H9 (cell line): ENCODE measurements around the gene TM4SF20. TPM values are rescaled to one million over a fixed set of nuclear protein-coding genes. Genes with fewer than 3 reads are reported as not detected.

Experiments
- DNase-seq: peaks from one replicate; pipeline ENCODE4 v3.0.0-alpha.2; 2017
- H2AFZ ChIP-seq: one replicate; pipeline ENCODE4 v1.6.1; 2013; ENCODE audit warnings: mild to moderate bottlenecking, low read length, control low read depth, moderate library complexity
- H2AK5ac ChIP-seq: 2 replicates; pipeline ENCODE4 v1.6.1; 2013; ENCODE audit warnings: low read length, control low read depth, mixed read lengths; ENCODE audit not compliant: insufficient read length
- H2BK120ac ChIP-seq: one replicate; pipeline ENCODE4 v1.6.1; 2013; ENCODE audit warnings: low read depth, mild to moderate bottlenecking, low read length, control low read depth, inconsistent platforms; ENCODE audit not compliant: poor library complexity, severe bottlenecking
- H2BK12ac ChIP-seq: 2 replicates; pipeline ENCODE4 v1.6.1; 2013; ENCODE audit warnings: low read length, control low read depth, mixed read lengths, low read depth; ENCODE audit not compliant: insufficient read length
- H2BK15ac ChIP-seq: 2 replicates; pipeline ENCODE4 v1.6.1; 2013; ENCODE audit warnings: low read depth, low read length, control low read depth
- H2BK20ac ChIP-seq: one replicate; pipeline ENCODE4 v1.6.1; 2013; ENCODE audit warnings: low read depth, mild to moderate bottlenecking, low read length, control low read depth, inconsistent platforms; ENCODE audit not compliant: poor library complexity, severe bottlenecking
- H2BK5ac ChIP-seq: 2 replicates; pipeline ENCODE4 v1.6.1; 2013; ENCODE audit warnings: low read length, control low read depth, mixed read lengths; ENCODE audit not compliant: insufficient read length
- H3K14ac ChIP-seq: 2 replicates; pipeline ENCODE4 v1.6.1; 2013; ENCODE audit warnings: low read length, control low read depth; ENCODE audit not compliant: insufficient read depth
- H3K18ac ChIP-seq: 2 replicates; pipeline ENCODE4 v1.6.1; 2013; ENCODE audit warnings: low read depth, mild to moderate bottlenecking, mixed read lengths, low read length, control low read depth; ENCODE audit not compliant: insufficient read length
- H3K23ac ChIP-seq: 2 replicates; pipeline ENCODE4 v1.6.1; 2013; ENCODE audit warnings: low read length, control low read depth, mixed read lengths, low read depth; ENCODE audit not compliant: insufficient read length
- H3K23me2 ChIP-seq: 2 replicates; pipeline ENCODE4 v1.6.1; 2013; ENCODE audit warnings: low read depth, mild to moderate bottlenecking, mixed read lengths, low read length, control low read depth; ENCODE audit not compliant: insufficient read length, poor library complexity, severe bottlenecking
- H3K27ac ChIP-seq: 2 replicates; pipeline ENCODE4 v1.5.1; 2013; ENCODE audit warnings: low read length, control low read depth, mixed read lengths, low read depth; ENCODE audit not compliant: insufficient read length
- H3K27me3 ChIP-seq: 2 replicates; pipeline ENCODE4 v1.6.1; 2013; ENCODE audit warnings: low read length, control low read depth, inconsistent platforms; ENCODE audit not compliant: insufficient read depth
- H3K4ac ChIP-seq: 2 replicates; pipeline ENCODE4 v1.6.1; 2013; ENCODE audit warnings: low read depth, mild to moderate bottlenecking, control low read depth, inconsistent platforms, low read length, moderate library complexity
- H3K4me1 ChIP-seq: 2 replicates; pipeline ENCODE4 v1.6.1; 2013; ENCODE audit warnings: low read length, control low read depth, inconsistent platforms; ENCODE audit not compliant: insufficient read depth
- H3K4me2 ChIP-seq: 2 replicates; pipeline ENCODE4 v1.6.1; 2013; ENCODE audit warnings: low read length, control low read depth, mixed read lengths; ENCODE audit not compliant: insufficient read length, insufficient read depth
- H3K56ac ChIP-seq: 2 replicates; pipeline ENCODE4 v1.6.1; 2013; ENCODE audit warnings: low read depth, mild to moderate bottlenecking, mixed read lengths, low read length, control low read depth; ENCODE audit not compliant: insufficient read length
- H3K79me1 ChIP-seq: 2 replicates; pipeline ENCODE4 v1.6.1; 2013; ENCODE audit warnings: low read depth, mild to moderate bottlenecking, moderate library complexity, low read length, control low read depth, inconsistent platforms; ENCODE audit not compliant: insufficient read depth, poor library complexity, severe bottlenecking
- H3K79me2 ChIP-seq: 2 replicates; pipeline ENCODE4 v1.6.1; 2013; ENCODE audit warnings: low read length, control low read depth, inconsistent platforms; ENCODE audit not compliant: insufficient read depth
- H3K9ac ChIP-seq: 2 replicates; pipeline ENCODE4 v1.6.1; 2013; ENCODE audit warnings: low read length, control low read depth, mixed read lengths; ENCODE audit not compliant: insufficient read length; ENCODE audit errors: extremely low read depth
- H3K9me3 ChIP-seq: one replicate; pipeline ENCODE4 v1.6.1; 2013; ENCODE audit warnings: low read depth, low read length, inconsistent platforms; ENCODE audit not compliant: control insufficient read depth
- H3T11ph ChIP-seq: one replicate; pipeline ENCODE4 v1.6.1; 2013; ENCODE audit warnings: mild to moderate bottlenecking, low read length, control low read depth, inconsistent platforms
- H4K20me1 ChIP-seq: one replicate; pipeline ENCODE4 v1.6.1; 2013; ENCODE audit not compliant: control insufficient read depth, insufficient read length, insufficient read depth
- H4K5ac ChIP-seq: 2 replicates; pipeline ENCODE4 v1.6.1; 2013; ENCODE audit warnings: low read depth, mild to moderate bottlenecking, mixed read lengths, low read length, control low read depth; ENCODE audit not compliant: insufficient read length
- H4K8ac ChIP-seq: replicated peaks from 2 replicates; pipeline ENCODE4 v1.6.1; 2013; ENCODE audit warnings: low read length, control low read depth, mixed read lengths, low read depth; ENCODE audit not compliant: insufficient read length
- H4K91ac ChIP-seq: 2 replicates; pipeline ENCODE4 v1.6.1; 2013; ENCODE audit warnings: low read depth, mild to moderate bottlenecking, moderate library complexity, mixed read lengths, low read length, control low read depth; ENCODE audit not compliant: insufficient read length
- H3K27ac Mint-ChIP-seq, 3 experiments: 2 replicates in 2 of 3; 3 replicates in 1 of 3; pipeline ENCODE4 v1.8.0; 2020 to 2021; ENCODE audit warnings: mixed read lengths in 3 of 3, mild to moderate bottlenecking in 1 of 3, moderate library complexity in 1 of 3
- H3K27me3 Mint-ChIP-seq: 2 replicates; pipeline ENCODE4 v1.8.0; 2021; ENCODE audit warnings: low read depth, mild to moderate bottlenecking, moderate library complexity, mixed read lengths
- H3K36me3 Mint-ChIP-seq, 3 experiments: 2 replicates in 2 of 3; 3 replicates in 1 of 3; pipeline ENCODE4 v1.8.0; 2020 to 2021; ENCODE audit warnings: low read depth in 3 of 3, mixed read lengths in 3 of 3; ENCODE audit not compliant: insufficient read depth in 1 of 3
- H3K4me1 Mint-ChIP-seq, 2 experiments: 2 replicates each; pipeline ENCODE4 v1.8.0; 2020; ENCODE audit warnings: mixed read lengths in 2 of 2
- H3K4me3 Mint-ChIP-seq, 2 experiments: 2 replicates in 1 of 2; 3 replicates in 1 of 2; pipeline ENCODE4 v1.8.0; 2020 to 2021; ENCODE audit warnings: mild to moderate bottlenecking in 2 of 2, mixed read lengths in 2 of 2, moderate library complexity in 1 of 2
- H3K9me3 Mint-ChIP-seq, 2 experiments: 2 replicates in 1 of 2; 3 replicates in 1 of 2; pipeline ENCODE4 v1.8.0; 2020; ENCODE audit warnings: mild to moderate bottlenecking in 2 of 2, mixed read lengths in 2 of 2, moderate library complexity in 1 of 2
- WGBS: extraction: QIAGEN DNeasy Blood & Tissue Kit; methylation state at CpG from one replicate; pipeline ENCODE4 v1.1.7; 2013; ENCODE audit warnings: missing lambda C conversion rate, low lambda C conversion rate, mixed read lengths; ENCODE audit not compliant: insufficient read length; ENCODE audit errors: extremely low coverage; 5-methylcytosine and 5-hydroxymethylcytosine counted together
- total RNA-seq: library from RNA; stranded (reverse); gene quantifications from 2 replicates; pipeline ENCODE4 v1.2.1, GENCODE V29; 2021
- TF ChIP-seq, protein P1 (sequence below): fragments of 200-600 bp; sonication (generic); conservative IDR thresholded peaks from 3 replicates; pipeline ENCODE4 v1.8.0; 2021; ENCODE audit warnings: antibody characterized with exemption, mild to moderate bottlenecking

TM4SF20 gene
- total RNA-seq, 1 experiment from 2014 or later = not detected

DNA sequence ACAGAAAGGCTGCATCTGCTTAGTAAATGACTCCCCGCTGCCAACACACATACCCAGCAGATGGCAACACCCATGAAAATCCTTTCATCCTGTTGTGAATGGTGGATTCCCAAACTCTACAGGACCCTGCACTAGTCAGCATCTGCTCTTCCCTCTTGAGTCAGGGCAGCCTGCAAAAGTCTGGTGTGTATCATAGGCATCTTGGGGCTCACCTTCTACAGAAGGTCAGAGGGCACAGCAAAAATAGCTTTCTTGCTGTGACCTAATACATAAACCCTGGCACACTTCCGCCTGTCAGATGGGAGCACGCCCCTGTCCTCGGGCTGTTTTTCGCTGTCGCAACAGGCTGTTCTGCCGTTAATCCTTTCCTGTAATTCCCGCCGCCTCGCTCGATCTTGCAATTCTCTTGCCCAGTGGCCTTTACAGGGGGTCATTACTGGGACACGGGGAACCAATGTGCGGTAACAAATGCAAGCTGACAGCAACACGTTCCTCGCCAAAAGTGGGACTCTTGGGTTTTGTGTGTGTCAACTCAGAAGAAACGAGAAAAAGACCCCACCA, 28.6 kb upstream of the TM4SF20 start:
- Histone ChIP-seq H3T11ph (no peak overlapping the region), H3K23ac (no peak overlapping the region), H3K4me1 (no peaks in the 10 kb centered on the region)

More for the DNA sequence above, 28.6 kb upstream of the TM4SF20 start:
- H2BK5ac ChIP-seq = no peak overlapping the region
- no peak for DNase-seq
- Mint-ChIP-seq H3K9me3 (peaks cover 0 to 5% of the 10 kb centered on the region in 2 experiments; a peak in 1 of 5 replicates), H3K27ac (peak overlapping the region in 1 of 3 experiments; percentile 24; a peak in 2 of 7 replicates), H3K4me1 (peaks cover 4 to 5% of the 10 kb centered on the region in 2 experiments; a peak in 3 of 4 replicates), H3K36me3 (peaks cover 0 to 3% (median 0%) of the 10 kb centered on the region in 3 experiments; a peak in 1 of 7 replicates), H3K27me3 (no peaks in the 10 kb centered on the region), H3K4me3 (no peak overlapping the region)
- no peak overlapping the region for H3K9ac ChIP-seq
- no peaks in the 10 kb centered on the region for H3K79me1 ChIP-seq
- no peak overlapping the region for H3K4me2 ChIP-seq
- no peak overlapping the region for H3K14ac ChIP-seq
- H3K27ac ChIP-seq = no peak overlapping the region
- no peaks in the 10 kb centered on the region for H4K20me1 ChIP-seq
- no peak overlapping the region for H2BK15ac ChIP-seq
- H3K23me2 ChIP-seq = no peaks in the 10 kb centered on the region
- H3K79me2 ChIP-seq = no peaks in the 10 kb centered on the region
- no peak overlapping the region for H3K56ac ChIP-seq
- no peak overlapping the region for H2BK120ac ChIP-seq
- H3K9me3 ChIP-seq = no peaks in the 10 kb centered on the region
- H4K5ac ChIP-seq = no peak overlapping the region
- no peak overlapping the region for H4K91ac ChIP-seq
- H4K8ac ChIP-seq = no peak overlapping the region
- H2BK20ac ChIP-seq = no peak overlapping the region
- no peak overlapping the region for H3K18ac ChIP-seq
- H2BK12ac ChIP-seq = no peak overlapping the region
- TF ChIP-seq, protein P1, sequence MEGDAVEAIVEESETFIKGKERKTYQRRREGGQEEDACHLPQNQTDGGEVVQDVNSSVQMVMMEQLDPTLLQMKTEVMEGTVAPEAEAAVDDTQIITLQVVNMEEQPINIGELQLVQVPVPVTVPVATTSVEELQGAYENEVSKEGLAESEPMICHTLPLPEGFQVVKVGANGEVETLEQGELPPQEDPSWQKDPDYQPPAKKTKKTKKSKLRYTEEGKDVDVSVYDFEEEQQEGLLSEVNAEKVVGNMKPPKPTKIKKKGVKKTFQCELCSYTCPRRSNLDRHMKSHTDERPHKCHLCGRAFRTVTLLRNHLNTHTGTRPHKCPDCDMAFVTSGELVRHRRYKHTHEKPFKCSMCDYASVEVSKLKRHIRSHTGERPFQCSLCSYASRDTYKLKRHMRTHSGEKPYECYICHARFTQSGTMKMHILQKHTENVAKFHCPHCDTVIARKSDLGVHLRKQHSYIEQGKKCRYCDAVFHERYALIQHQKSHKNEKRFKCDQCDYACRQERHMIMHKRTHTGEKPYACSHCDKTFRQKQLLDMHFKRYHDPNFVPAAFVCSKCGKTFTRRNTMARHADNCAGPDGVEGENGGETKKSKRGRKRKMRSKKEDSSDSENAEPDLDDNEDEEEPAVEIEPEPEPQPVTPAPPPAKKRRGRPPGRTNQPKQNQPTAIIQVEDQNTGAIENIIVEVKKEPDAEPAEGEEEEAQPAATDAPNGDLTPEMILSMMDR = 0 out of 3 replicates have a peak, but pooled peaks have one; percentile 12
- H3K27me3 ChIP-seq = no peaks in the 10 kb centered on the region
- no peak overlapping the region for H2AFZ ChIP-seq
- H3K4ac ChIP-seq = no peak overlapping the region
- no peak overlapping the region for H2AK5ac ChIP-seq
- WGBS = no CpG with 5 or more reads among the region's 16 CpGs
